ENCODE data around the gene GREM1.

Gene GREM1

DNA sequence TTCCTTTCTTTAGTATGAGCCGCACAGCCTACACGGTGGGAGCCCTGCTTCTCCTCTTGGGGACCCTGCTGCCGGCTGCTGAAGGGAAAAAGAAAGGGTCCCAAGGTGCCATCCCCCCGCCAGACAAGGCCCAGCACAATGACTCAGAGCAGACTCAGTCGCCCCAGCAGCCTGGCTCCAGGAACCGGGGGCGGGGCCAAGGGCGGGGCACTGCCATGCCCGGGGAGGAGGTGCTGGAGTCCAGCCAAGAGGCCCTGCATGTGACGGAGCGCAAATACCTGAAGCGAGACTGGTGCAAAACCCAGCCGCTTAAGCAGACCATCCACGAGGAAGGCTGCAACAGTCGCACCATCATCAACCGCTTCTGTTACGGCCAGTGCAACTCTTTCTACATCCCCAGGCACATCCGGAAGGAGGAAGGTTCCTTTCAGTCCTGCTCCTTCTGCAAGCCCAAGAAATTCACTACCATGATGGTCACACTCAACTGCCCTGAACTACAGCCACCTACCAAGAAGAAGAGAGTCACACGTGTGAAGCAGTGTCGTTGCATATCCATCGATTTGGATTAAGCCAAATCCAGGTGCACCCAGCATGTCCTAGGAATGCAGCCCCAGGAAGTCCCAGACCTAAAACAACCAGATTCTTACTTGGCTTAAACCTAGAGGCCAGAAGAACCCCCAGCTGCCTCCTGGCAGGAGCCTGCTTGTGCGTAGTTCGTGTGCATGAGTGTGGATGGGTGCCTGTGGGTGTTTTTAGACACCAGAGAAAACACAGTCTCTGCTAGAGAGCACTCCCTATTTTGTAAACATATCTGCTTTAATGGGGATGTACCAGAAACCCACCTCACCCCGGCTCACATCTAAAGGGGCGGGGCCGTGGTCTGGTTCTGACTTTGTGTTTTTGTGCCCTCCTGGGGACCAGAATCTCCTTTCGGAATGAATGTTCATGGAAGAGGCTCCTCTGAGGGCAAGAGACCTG is 13.2 kb downstream of the GREM1 start:
- DNase-seq (ENCODE audit: low read depth): no peak

- no peak for DNase-seq (ENCODE audit: low read depth)
Observed at GRCh38 chr15:32732574-32733157, 14.9 kb downstream of the GREM1 start.

- no peak for DNase-seq (ENCODE audit: low read depth)
Observed at GRCh38 chr15:32733281-32733680, 15.5 kb downstream of the GREM1 start.

GRCh38 chr15:32735989-32736700 is 18.3 kb downstream of the GREM1 start:
- no peak for DNase-seq (ENCODE audit: low read depth)

DNA sequence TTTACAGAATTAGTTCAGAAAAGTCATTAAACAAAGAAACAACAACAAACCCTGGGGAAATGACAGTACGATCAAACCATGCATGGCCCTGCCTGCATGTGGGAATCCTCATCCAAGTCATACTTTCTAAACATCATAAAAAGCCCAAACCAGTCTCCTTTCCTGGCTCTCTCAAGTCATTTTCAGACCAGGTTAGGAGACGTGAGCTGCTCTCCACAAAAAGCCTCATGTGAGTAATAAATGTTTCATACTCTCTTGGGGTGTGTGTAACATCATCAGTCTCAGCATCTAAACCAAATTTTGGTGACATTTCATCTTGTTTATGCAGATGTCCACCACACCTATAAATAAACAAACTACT is 18.9 kb downstream of the GREM1 start:
- no peak for DNase-seq (ENCODE audit: low read depth)

DNA sequence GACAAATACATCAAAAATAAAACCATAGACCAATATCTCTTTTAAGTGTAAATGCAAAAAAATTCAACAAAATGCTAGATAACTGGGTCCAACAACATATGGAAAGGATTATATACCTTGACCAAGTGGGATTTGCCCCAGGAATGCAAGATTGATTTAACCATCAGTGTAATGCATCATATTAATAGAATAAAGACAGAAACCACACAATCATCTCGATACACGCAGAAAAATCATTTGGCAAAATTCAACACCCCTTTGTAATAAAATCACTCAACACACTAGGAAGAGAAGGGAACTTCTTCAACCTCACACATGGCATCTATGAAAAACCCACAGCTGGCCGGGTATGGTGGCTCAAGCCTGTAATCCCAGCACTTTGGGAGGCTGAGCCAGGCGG is 19.5 kb downstream of the GREM1 start:
- no peak for DNase-seq (ENCODE audit: low read depth)

- no peak for DNase-seq (ENCODE audit: low read depth)
Observed at GRCh38 chr15:32738666-32739065, 20.9 kb downstream of the GREM1 start.

DNA sequence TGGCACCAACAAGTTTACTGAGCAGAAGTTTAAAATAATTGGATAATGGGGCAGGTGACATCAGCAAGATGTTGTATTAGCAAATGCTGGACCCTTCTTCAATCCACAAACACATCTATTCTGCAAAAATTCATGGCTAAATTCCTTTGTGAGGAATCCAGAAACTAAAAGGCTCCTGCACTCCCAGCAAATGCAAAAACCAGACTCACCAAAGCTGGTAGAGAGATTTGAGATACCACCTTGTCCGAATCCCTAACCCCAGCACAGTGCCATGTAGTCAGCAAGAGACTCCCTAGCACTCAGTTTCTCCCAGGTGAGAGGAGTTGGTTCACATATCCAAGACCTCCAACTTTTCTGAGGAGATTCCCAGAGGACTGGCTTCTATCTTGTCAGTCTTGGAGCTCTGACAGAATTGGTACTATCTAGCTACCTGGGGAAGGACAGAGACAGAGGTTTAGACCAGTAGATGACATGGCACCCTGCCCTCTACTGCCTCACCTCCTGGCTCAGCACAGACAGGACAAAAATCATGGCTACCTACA is 21.8 kb downstream of the GREM1 start:
- DNase-seq (ENCODE audit: low read depth): no peak

GRCh38 chr15:32743411-32744140 is 25.8 kb downstream of the GREM1 start:
- no peak for DNase-seq (ENCODE audit: low read depth)

GRCh38 chr15:32746116-32746857 is 28.5 kb downstream of the GREM1 start:
- no peak for DNase-seq (ENCODE audit: low read depth)

DNA sequence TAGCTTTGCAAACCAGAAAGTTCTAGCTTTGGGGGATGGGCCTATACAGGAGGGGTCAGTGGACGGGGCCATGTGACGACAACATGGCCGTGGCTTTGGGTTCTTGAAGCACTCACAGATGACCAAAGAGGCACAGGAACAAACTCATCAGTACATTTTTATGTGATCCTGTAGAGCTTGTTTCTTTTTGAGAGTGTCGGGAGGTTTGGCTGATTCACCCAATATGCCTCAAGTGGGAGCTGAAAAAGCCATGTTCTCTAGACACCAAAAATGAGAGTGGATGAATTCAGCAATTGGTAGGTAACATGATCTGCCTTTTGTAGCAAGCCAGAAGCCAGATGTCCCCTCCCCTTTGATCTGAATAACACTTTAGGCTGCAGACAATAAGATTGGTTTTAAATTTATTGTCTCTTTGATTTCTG is 30.1 kb downstream of the GREM1 start:
- DNase-seq (ENCODE audit: low read depth): no peak

DNA sequence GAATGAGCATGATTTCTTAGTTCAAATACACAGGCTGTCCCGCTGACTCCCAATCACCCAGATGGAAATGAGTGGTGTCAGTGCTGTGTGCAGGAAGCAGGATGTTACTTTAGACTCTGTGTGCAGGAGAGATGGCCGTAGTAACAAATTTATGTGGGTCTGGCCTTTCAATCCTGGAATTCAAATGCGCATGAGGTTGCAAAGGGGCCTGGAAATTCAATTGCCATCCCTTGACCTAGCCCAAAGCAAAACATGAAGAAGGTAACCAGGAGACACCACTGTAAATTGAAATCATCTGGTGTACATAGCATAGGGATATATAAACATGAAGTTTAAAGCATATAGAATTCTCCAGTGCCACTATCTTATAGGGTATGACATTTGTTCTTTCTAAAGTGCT is 33.2 kb downstream of the GREM1 start:
- DNase-seq (ENCODE audit: low read depth): no peak

GRCh38 chr15:32757426-32757825 is 39.6 kb downstream of the GREM1 start:
- no peak for DNase-seq (ENCODE audit: low read depth)

DNA sequence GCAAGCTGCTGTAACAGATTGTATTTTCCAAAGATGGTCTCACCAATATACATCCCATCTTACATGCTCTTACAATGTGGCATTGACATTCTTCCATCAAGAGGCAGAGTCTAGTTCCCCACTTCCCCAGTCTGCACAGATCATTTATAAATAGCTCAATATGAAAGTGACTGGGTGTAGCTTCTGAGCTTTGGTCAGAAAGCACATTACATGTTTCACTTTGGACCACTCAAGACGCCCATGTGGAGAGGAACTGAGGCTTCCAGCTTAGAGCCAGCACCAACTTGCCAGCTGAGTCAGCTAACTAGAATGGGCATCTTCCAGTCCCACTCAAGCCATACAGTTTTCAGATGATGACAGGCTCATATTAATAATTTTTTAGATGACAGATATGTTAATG is 45.5 kb downstream of the GREM1 start:
- no peak for DNase-seq (ENCODE audit: low read depth)

DNA sequence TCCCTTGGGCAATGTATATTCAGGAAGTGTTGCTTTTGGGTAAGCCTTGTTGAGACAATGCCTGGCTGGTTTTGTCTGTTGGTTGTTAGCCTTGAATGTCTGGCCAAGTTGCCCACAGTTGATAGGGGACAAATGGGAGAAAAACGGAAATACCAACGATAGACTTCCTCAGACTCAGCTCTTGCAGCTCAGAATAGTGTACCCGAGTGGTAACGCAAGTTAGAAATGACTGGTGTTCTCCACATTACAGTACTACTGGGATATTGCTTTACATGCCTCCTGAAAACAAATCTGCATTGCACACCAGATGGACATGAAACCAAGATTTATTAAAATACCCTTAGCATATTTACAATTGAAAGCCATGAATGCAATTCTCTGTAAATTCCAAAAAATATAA is 47.4 kb downstream of the GREM1 start:
- no peak for DNase-seq (ENCODE audit: low read depth)

- DNase-seq (ENCODE audit: low read depth): no peak
Observed at GRCh38 chr15:32766101-32766500, 48.3 kb downstream of the GREM1 start.

DNA sequence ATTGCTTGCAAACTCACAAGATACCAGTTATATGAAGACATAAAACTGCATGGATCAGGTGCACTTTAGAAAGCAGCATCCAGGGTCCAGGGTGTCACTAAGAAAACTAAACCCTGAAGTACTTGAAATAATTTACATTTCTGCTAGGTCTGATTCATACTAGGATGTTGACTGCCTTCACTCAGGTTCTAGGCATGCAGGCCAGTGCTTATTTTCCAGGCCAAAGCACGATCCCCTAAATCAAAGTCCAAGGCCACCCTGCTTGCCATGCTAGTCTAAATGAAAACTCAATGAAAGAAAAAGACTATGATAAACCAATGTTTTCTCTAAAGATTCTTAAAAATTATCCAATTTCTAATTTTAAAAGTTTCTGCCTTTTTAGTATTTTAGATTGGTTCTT is 49.4 kb downstream of the GREM1 start:
- DNase-seq (ENCODE audit: low read depth): no peak

GRCh38 chr15:32774022-32774421 is 56.2 kb downstream of the GREM1 start:
- DNase-seq (ENCODE audit: low read depth): peak; percentile 94

- no peak for DNase-seq (ENCODE audit: low read depth)
Observed at GRCh38 chr15:32775103-32775502, 57.3 kb downstream of the GREM1 start.

DNA sequence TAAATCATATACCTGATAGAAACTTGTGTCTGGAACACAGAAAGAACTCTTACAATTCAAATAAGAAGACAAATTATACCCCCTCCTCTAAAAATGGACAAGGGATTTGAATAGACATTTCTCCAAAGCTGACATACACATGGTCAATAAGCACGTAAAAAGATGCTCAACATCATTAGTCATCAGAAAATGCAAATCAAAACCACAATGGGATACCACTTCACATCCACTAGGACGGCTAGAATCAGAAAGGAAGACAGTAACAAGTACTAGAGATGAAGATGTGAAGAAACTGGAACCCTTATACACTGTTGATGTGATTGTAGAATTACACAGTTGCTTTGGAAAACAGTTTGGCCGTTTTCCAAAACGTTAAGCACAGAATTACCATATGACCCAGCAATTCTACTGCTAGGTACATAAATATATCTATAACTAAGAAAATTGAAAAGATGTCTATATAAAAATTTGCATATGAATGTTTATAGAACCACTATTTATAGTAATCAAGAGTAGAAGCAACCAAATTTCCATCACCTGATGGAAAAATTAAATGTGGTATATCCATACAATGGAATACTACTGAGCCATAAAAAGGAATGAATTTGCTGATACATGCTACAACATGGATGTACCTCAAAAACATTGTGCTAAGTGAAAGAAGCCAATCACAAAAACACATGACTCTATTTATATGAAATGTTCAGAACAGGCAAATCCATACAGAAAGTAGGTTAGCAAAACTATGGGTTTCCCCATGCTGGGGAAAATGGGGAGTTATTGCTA is 60.8 kb downstream of the GREM1 start:
- DNase-seq (ENCODE audit: low read depth): no peak

All from HS-27A (cell line).